HG03378 (cell line): Measurements from ENCODE around the gene MAGEB3.
"Not testable (repeated sequence)": the region's sequence is repeated elsewhere in the genome, so short reads cannot be mapped to it uniquely, and the experiment has no call there.

ENCODE experiments used
- ATAC-seq: cut with Tn5 transposase; IDR thresholded peaks from one replicate; pipeline ENCODE4 v1.9.1; 2021; ENCODE audit warnings: mild to moderate bottlenecking, moderate library complexity; ENCODE audit not compliant: unreplicated experiment

MAGEB3 gene

GRCh38 chrX:30230395-30230794 is at the start of gene MAGEB3:
MAGEB3 (plus strand) TSS chrX:30230657; CDS start chrX:30235925, 5,268 bp downstream.
- no peak for ATAC-seq

GRCh38 chrX:30181353-30181752 is 49.1 kb upstream of the MAGEB3 start:
- no peak for ATAC-seq

- no peak for ATAC-seq
Observed at GRCh38 chrX:30183554-30183953, 46.9 kb upstream of the MAGEB3 start.

GRCh38 chrX:30190426-30190825 is 40.0 kb upstream of the MAGEB3 start:
- no peak for ATAC-seq

- not testable (repeated sequence) for ATAC-seq
Observed at GRCh38 chrX:30193910-30194309, 36.5 kb upstream of the MAGEB3 start.

GRCh38 chrX:30196322-30196721 is 34.1 kb upstream of the MAGEB3 start:
- ATAC-seq, result no peak

GRCh38 chrX:30212172-30212571 is 18.3 kb upstream of the MAGEB3 start:
- ATAC-seq, result no peak

GRCh38 chrX:30215357-30215843 is 15.1 kb upstream of the MAGEB3 start, which contains the start of gene MAGEB2:
MAGEB2 (plus strand) TSS chrX:30215563; CDS start chrX:30218581, 3,018 bp downstream.
- no peak for ATAC-seq

- ATAC-seq, result no peak
Observed at GRCh38 chrX:30217465-30217864, 13.0 kb upstream of the MAGEB3 start.

- no peak for ATAC-seq
Observed at GRCh38 chrX:30219372-30219771, 11.1 kb upstream of the MAGEB3 start.

GRCh38 chrX:30220661-30221060 is 9.8 kb upstream of the MAGEB3 start:
- ATAC-seq, result no peak

GRCh38 chrX:30224536-30224935 is 5.9 kb upstream of the MAGEB3 start:
- ATAC-seq, result no peak

GRCh38 chrX:30228526-30228925 is 1.9 kb upstream of the MAGEB3 start:
- ATAC-seq, result no peak

GRCh38 chrX:30241724-30242415 is 11.4 kb downstream of the MAGEB3 start, which contains the start of gene MAGEB4:
MAGEB4 (plus strand) TSS chrX:30242000; CDS start chrX:30242136, 136 bp downstream.
- ATAC-seq, result no peak

- no peak for ATAC-seq
Observed at GRCh38 chrX:30246769-30247489, 16.5 kb downstream of the MAGEB3 start, which contains the start of gene MAGEB1. MAGEB1 (plus strand) TSS chrX:30247146; CDS start chrX:30250494, 3,348 bp downstream.

GRCh38 chrX:30248854-30249253 is 18.4 kb downstream of the MAGEB3 start:
- peak; percentile 82 for ATAC-seq

- peak; percentile 42 for ATAC-seq
Observed at GRCh38 chrX:30253257-30253656, 22.8 kb downstream of the MAGEB3 start.

GRCh38 chrX:30259927-30260326 is 29.5 kb downstream of the MAGEB3 start:
- ATAC-seq, result no peak

- ATAC-seq, result no peak
Observed at GRCh38 chrX:30261012-30261411, 30.6 kb downstream of the MAGEB3 start.

- ATAC-seq, result no peak
Observed at GRCh38 chrX:30262763-30263162, 32.3 kb downstream of the MAGEB3 start.

- ATAC-seq, result no peak
Observed at GRCh38 chrX:30270639-30271038, 40.2 kb downstream of the MAGEB3 start.

GRCh38 chrX:30275498-30275897 is 45.0 kb downstream of the MAGEB3 start:
- ATAC-seq, result no peak
